Panc1 (cell line): Measurements from ENCODE around the gene FANCI. TPM values are rescaled to one million over a fixed set of nuclear protein-coding genes. Genes with fewer than 3 reads are reported as not detected.
"Not testable (repeated sequence)": the region's sequence is repeated elsewhere in the genome, so short reads cannot be mapped to it uniquely, and the experiment has no call there.

Source experiments
- ATAC-seq: fragments of 200-7000 bp; cut with Tn5 transposase; 2 replicates; pipeline ENCODE4 v1.9.1; 2020; ENCODE audit warnings: mild to moderate bottlenecking, moderate library complexity
- BruUV-seq: library from RNA; stranded (reverse); fragments of 400-500 nt; replicated peaks from 2 replicates; lab custom pipeline; 2021; lab: Mats Ljungman, UMichigan
- CTCF ChIA-PET: fragments of 300-600 bp; sonication (Branson Sonifier 250); formaldehyde crosslinking; loops from one replicate; lab custom pipeline; 2022; ENCODE audit warnings: antibody characterized with exemption; lab: Charles Lee
- POLR2A ChIA-PET: fragments of 300-600 bp; sonication (Branson Sonifier 250); formaldehyde crosslinking; loops from one replicate; lab custom pipeline; 2022; ENCODE audit warnings: antibody characterized with exemption; lab: Charles Lee
- DNase-seq: peaks from one replicate; pipeline ENCODE4 v3.0.0-alpha.2; 2010; ENCODE audit warnings: low read depth, low spot score
- H3K27ac ChIP-seq: 2 replicates; pipeline ENCODE4 v1.5.1; 2011; ENCODE audit warnings: mild to moderate bottlenecking, low read length, inconsistent platforms
- H3K27me3 ChIP-seq: fragments of 200-500 bp; sonication (Bioruptor generic); 2 replicates; pipeline ENCODE4 v1.6.0; 2014; ENCODE audit warnings: low read length, inconsistent platforms; ENCODE audit not compliant: control insufficient read depth, insufficient read depth
- H3K36me3 ChIP-seq: fragments of 200-500 bp; sonication (Bioruptor generic); 2 replicates; pipeline ENCODE4 v1.5.1; 2014; ENCODE audit warnings: inconsistent platforms, mild to moderate bottlenecking, low read length, moderate library complexity; ENCODE audit not compliant: control insufficient read depth, insufficient read depth
- H3K4me1 ChIP-seq: 2 replicates; pipeline ENCODE4 v1.5.1; 2011; ENCODE audit warnings: inconsistent platforms, mild to moderate bottlenecking, low read length, moderate library complexity; ENCODE audit not compliant: control insufficient read depth, insufficient read depth
- H3K4me3 ChIP-seq, 2 experiments: 2 replicates each; pipeline ENCODE4 v1.5.1; 2011 to 2012; ENCODE audit warnings: low read depth in 2 of 2, low read length in 2 of 2, mild to moderate bottlenecking in 2 of 2, inconsistent platforms in 1 of 2, moderate library complexity in 1 of 2
- H3K9me3 ChIP-seq: fragments of 200-500 bp; sonication (Bioruptor generic); 2 replicates; pipeline ENCODE4 v1.5.1; 2014; ENCODE audit warnings: low read depth, mild to moderate bottlenecking, inconsistent platforms, low read length, moderate library complexity; ENCODE audit not compliant: control insufficient read depth, insufficient read depth
- POLR2AphosphoS5 ChIP-seq: IDR thresholded peaks from 2 replicates; pipeline ENCODE4 v1.6.1; 2012; ENCODE audit warnings: mild to moderate bottlenecking, low read depth, low read length, moderate library complexity
- SIN3A ChIP-seq: IDR thresholded peaks from 2 replicates; pipeline ENCODE4 v1.6.1; 2012; ENCODE audit warnings: low read depth, mild to moderate bottlenecking, low read length, moderate library complexity, borderline replicate concordance; ENCODE audit not compliant: insufficient read depth
- TCF7L2 ChIP-seq: IDR thresholded peaks from 2 replicates; pipeline ENCODE4 v1.6.1; 2011; ENCODE audit warnings: mild to moderate bottlenecking, low read depth, low read length, inconsistent platforms
- in situ Hi-C: cut with HindIII; loops from 2 replicates; pipeline ENCODE4 v1.10.0; 2016; ENCODE audit warnings: low sequenced_read_pairs, low pct_unique_long_range_greater_than_20kb
- intact Hi-C: fragments of 100-400 bp; cut with micrococcal nuclease; formaldehyde crosslinking; loops from one replicate; pipeline ENCODE4 v1.10.0; 2022; ENCODE audit not compliant: unreplicated experiment
- total RNA-seq: library from RNA; stranded (reverse); gene quantifications from one replicate; pipeline ENCODE4 v1.2.1, GENCODE V29; 2021; ENCODE audit not compliant: unreplicated experiment
- TF ChIP-seq, protein P1 (sequence below), 2 experiments: IDR thresholded peaks; 2 replicates each; pipeline ENCODE4 v1.6.1; 2011 to 2012; ENCODE audit warnings: low read depth in 2 of 2, control low read depth in 1 of 2, low read length in 1 of 2, mild to moderate bottlenecking in 1 of 2, moderate library complexity in 1 of 2; ENCODE audit not compliant: insufficient read depth in 1 of 2
- TF ChIP-seq, protein P2 (sequence below): fragments of 450-650 bp; IDR thresholded peaks from 2 replicates; pipeline ENCODE4 v1.5.1; 2017; ENCODE audit warnings: mild to moderate bottlenecking

Gene FANCI
- total RNA-seq, 1 experiment from 2014 or later = 96.2 TPM

DNA sequence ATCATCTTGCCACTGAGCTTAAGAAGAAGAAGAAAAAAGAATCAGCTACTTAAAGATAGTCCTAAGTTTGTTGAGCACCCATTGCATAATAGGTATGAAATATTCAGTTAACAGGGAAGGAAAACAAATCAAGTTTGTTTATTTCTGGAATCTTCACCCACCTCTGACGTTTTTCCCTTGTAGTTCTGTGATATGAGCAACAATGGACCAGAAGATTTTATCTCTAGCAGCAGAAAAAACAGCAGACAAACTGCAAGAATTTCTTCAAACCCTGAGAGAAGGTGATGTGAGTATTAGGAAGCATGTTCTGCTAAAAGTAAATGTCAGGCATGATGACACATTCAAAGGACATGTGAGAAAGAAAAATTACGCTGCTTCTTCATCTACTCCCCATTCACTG, 3.7 kb downstream of the FANCI start:
- in situ Hi-C loops = no loop called here
- ATAC-seq = no peak

DNA sequence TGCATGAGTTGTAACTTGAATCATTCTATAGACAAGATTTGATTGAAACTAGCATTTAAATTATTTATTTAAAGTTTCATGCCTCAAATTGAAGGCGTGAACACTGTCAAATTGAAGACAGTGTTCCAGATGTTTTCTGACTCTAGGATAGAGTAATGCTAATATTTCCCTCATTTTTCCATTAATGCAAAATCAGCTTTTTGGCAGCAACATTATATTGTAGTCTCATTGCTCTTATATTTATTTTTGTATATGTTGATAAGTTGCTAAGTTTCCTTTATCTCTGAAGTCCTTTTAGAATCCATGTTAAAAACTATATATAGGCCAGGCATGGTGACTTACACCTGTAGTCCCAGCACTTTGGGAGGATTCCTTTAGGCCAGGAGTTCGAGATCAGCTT, 4.8 kb downstream of the FANCI start:
- no peaks in the 10 kb centered on the region for H3K9me3 ChIP-seq
- no peak for ATAC-seq
- H3K27ac ChIP-seq = no peak overlapping the region
- CTCF ChIA-PET = no interaction called here
- no peak for DNase-seq
- peaks cover 30% of the 10 kb centered on the region for H3K36me3 ChIP-seq
- in situ Hi-C loops (no loop called here), intact Hi-C loops (no loop called here)
- H3K4me3 ChIP-seq = no peak overlapping the region
- H3K27me3 ChIP-seq = no peaks in the 10 kb centered on the region
- TF ChIP-seq TCF7L2 (no peak), SIN3A (no peak), POLR2AphosphoS5 (no peak)
- TF ChIP-seq, protein P1, sequence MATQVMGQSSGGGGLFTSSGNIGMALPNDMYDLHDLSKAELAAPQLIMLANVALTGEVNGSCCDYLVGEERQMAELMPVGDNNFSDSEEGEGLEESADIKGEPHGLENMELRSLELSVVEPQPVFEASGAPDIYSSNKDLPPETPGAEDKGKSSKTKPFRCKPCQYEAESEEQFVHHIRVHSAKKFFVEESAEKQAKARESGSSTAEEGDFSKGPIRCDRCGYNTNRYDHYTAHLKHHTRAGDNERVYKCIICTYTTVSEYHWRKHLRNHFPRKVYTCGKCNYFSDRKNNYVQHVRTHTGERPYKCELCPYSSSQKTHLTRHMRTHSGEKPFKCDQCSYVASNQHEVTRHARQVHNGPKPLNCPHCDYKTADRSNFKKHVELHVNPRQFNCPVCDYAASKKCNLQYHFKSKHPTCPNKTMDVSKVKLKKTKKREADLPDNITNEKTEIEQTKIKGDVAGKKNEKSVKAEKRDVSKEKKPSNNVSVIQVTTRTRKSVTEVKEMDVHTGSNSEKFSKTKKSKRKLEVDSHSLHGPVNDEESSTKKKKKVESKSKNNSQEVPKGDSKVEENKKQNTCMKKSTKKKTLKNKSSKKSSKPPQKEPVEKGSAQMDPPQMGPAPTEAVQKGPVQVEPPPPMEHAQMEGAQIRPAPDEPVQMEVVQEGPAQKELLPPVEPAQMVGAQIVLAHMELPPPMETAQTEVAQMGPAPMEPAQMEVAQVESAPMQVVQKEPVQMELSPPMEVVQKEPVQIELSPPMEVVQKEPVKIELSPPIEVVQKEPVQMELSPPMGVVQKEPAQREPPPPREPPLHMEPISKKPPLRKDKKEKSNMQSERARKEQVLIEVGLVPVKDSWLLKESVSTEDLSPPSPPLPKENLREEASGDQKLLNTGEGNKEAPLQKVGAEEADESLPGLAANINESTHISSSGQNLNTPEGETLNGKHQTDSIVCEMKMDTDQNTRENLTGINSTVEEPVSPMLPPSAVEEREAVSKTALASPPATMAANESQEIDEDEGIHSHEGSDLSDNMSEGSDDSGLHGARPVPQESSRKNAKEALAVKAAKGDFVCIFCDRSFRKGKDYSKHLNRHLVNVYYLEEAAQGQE (IDR thresholded peaks at IDR 0.05; ENCODE audit: insufficient read depth in 1 of 2, low read depth in 2 of 2, low read length in 1 of 2) = no peak
- TF ChIP-seq, protein P2, sequence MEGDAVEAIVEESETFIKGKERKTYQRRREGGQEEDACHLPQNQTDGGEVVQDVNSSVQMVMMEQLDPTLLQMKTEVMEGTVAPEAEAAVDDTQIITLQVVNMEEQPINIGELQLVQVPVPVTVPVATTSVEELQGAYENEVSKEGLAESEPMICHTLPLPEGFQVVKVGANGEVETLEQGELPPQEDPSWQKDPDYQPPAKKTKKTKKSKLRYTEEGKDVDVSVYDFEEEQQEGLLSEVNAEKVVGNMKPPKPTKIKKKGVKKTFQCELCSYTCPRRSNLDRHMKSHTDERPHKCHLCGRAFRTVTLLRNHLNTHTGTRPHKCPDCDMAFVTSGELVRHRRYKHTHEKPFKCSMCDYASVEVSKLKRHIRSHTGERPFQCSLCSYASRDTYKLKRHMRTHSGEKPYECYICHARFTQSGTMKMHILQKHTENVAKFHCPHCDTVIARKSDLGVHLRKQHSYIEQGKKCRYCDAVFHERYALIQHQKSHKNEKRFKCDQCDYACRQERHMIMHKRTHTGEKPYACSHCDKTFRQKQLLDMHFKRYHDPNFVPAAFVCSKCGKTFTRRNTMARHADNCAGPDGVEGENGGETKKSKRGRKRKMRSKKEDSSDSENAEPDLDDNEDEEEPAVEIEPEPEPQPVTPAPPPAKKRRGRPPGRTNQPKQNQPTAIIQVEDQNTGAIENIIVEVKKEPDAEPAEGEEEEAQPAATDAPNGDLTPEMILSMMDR = no peak
- peaks cover 3% of the 10 kb centered on the region; the same call in 1 of the 2 replicates for H3K4me1 ChIP-seq
- POLR2A ChIA-PET = no interaction called here
- BruUV-seq = no TSS peak

More for the DNA sequence above, 3.7 kb downstream of the FANCI start:
- H3K36me3 ChIP-seq = peaks cover 30% of the 10 kb centered on the region
- H3K27me3 ChIP-seq = no peaks in the 10 kb centered on the region
- H3K4me3 ChIP-seq = no peak overlapping the region
- H3K27ac ChIP-seq = no peak overlapping the region
- POLR2A ChIA-PET = no interaction called here
- peaks cover 7% of the 10 kb centered on the region for H3K4me1 ChIP-seq
- DNase-seq = no peak
- no TSS peak for BruUV-seq
- intact Hi-C loops = no loop called here
- TF ChIP-seq POLR2AphosphoS5 = no peak
- TF ChIP-seq TCF7L2 = no peak
- TF ChIP-seq, protein P1 (IDR thresholded peaks at IDR 0.05; ENCODE audit: insufficient read depth in 1 of 2, low read depth in 2 of 2, low read length in 1 of 2) = no peak
- TF ChIP-seq SIN3A = no peak
- TF ChIP-seq, protein P2 = no peak
- CTCF ChIA-PET = interaction anchor here (0.5 to 2.9 kb wide), 2 partner anchors 10 to 41 kb away, joined by 3 to 17 read pairs; no protein-coding TSS in a partner anchor
- no peaks in the 10 kb centered on the region for H3K9me3 ChIP-seq

DNA sequence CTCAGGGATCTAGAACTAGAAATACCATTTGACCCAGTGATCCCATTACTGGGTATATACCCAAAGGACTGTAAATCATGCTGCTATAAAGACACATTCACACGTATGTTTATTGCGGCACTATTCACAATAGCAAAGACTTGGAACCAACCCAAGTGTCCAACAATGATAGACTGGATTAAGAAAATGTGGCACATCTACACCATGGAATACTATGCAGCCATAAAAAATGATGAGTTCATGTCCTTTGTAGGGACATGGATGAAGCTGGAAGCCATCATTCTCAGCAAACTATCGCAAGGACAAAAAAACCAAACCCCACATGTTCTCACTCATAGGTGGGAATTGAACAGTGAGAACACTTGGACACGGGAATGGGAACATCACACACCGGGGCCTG, 6.4 kb downstream of the FANCI start:
- H3K4me3 ChIP-seq, H3K9me3 ChIP-seq, ATAC-seq, H3K27me3 ChIP-seq, in situ Hi-C loops, H3K27ac ChIP-seq, CTCF ChIA-PET, BruUV-seq, H3K4me1 ChIP-seq, DNase-seq, intact Hi-C loops, POLR2A ChIA-PET: not testable (repeated sequence)
- H3K36me3 ChIP-seq = peaks cover 30% of the 10 kb centered on the region; the same call in 1 of the 2 replicates

DNA sequence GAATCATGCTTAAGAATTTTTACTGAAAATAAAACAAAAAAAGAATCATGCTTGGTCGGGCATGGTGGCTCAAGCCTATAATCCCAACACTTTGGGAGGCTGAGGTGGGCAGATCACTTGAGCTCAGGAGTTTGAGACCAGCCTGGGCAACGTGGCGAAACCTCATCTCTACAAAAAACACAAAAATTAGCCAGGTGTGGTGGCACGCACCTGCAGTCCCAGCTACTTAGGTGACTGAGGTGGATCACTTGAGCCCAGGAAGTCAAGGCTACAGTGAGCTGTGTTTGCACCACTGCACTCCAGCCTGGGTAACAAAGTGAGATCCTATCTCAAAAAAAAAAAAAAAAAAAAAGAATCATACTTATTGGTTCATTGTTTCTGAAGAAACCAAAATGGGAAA, 33.5 kb downstream of the FANCI start:
- DNase-seq, H3K9me3 ChIP-seq, H3K27me3 ChIP-seq, ATAC-seq, intact Hi-C loops, H3K27ac ChIP-seq, POLR2A ChIA-PET, BruUV-seq, in situ Hi-C loops, H3K4me3 ChIP-seq, H3K4me1 ChIP-seq, CTCF ChIA-PET: not testable (repeated sequence)
- H3K36me3 ChIP-seq = peaks cover 44% of the 10 kb centered on the region
